Measurements from ENCODE around the gene SMC3.
"Not testable (repeated sequence)": the region's sequence is repeated elsewhere in the genome, so short reads cannot be mapped to it uniquely, and the experiment has no call there.

SMC3 gene

GRCh38 chr10:110576220-110576619 is 8.7 kb downstream of the SMC3 start:
- peak; percentile 19 for DNase-seq (ENCODE audit: low spot score)

GRCh38 chr10:110577056-110577455 is 9.6 kb downstream of the SMC3 start:
- no peak for DNase-seq (ENCODE audit: low spot score)

- no peak for DNase-seq (ENCODE audit: low spot score)
These were observed 16.5 kb downstream of the SMC3 start for GRCh38 chr10:110584006-110584405.

GRCh38 chr10:110591760-110592159 is 24.3 kb downstream of the SMC3 start:
- DNase-seq (ENCODE audit: low spot score), result no peak

- DNase-seq (ENCODE audit: low spot score), result no peak
These were observed 30.0 kb downstream of the SMC3 start for GRCh38 chr10:110597476-110597875.

GRCh38 chr10:110600487-110601101 is 33.1 kb downstream of the SMC3 start:
- peak; percentile 71 for DNase-seq (ENCODE audit: low spot score)

GRCh38 chr10:110601581-110601980 is 34.1 kb downstream of the SMC3 start:
- no peak for DNase-seq (ENCODE audit: low spot score)

- no peak for DNase-seq (ENCODE audit: low spot score)
These were observed 40.6 kb downstream of the SMC3 start for GRCh38 chr10:110608087-110608486.

GRCh38 chr10:110609605-110610004 is 42.1 kb downstream of the SMC3 start:
- peak; percentile 10 for DNase-seq (ENCODE audit: low spot score)

GRCh38 chr10:110610308-110610774 is 42.8 kb downstream of the SMC3 start:
- DNase-seq (ENCODE audit: low spot score), result peak; percentile 73

GRCh38 chr10:110610781-110611180 is 43.3 kb downstream of the SMC3 start:
- not testable (repeated sequence) for DNase-seq (ENCODE audit: low spot score)

- DNase-seq (ENCODE audit: low spot score), result no peak
These were observed 44.6 kb downstream of the SMC3 start for GRCh38 chr10:110612087-110612486.

GRCh38 chr10:110612629-110613028 is 45.1 kb downstream of the SMC3 start:
- DNase-seq (ENCODE audit: low spot score), result no peak

- DNase-seq (ENCODE audit: low spot score), result no peak
These were observed 46.0 kb downstream of the SMC3 start for GRCh38 chr10:110613341-110613995.

- no peak for DNase-seq (ENCODE audit: low spot score)
These were observed 46.6 kb downstream of the SMC3 start for GRCh38 chr10:110613996-110614495.

- no peak for DNase-seq (ENCODE audit: low spot score)
These were observed 47.7 kb downstream of the SMC3 start for GRCh38 chr10:110615057-110615747.

GRCh38 chr10:110616493-110617033 is 49.1 kb downstream of the SMC3 start:
- DNase-seq (ENCODE audit: low spot score), result no peak

GRCh38 chr10:110617425-110618229 is 50.1 kb downstream of the SMC3 start:
- no peak for DNase-seq (ENCODE audit: low spot score)

GRCh38 chr10:110618230-110618610 is 50.7 kb downstream of the SMC3 start:
- no peak for DNase-seq (ENCODE audit: low spot score)

GRCh38 chr10:110619514-110620397 is 52.3 kb downstream of the SMC3 start:
- DNase-seq (ENCODE audit: low spot score), result no peak

- DNase-seq (ENCODE audit: low spot score), result no peak
These were observed 52.9 kb downstream of the SMC3 start for GRCh38 chr10:110620398-110620719.
